HCT116 (cell line): ENCODE measurements around the gene MTA3. TPM values are rescaled to one million over a fixed set of nuclear protein-coding genes. Genes with fewer than 3 reads are reported as not detected.

Source experiments
- ATAC-seq: fragments of 200-7000 bp; cut with Tn5 transposase; 2 replicates; pipeline ENCODE4 v1.9.1; 2020; ENCODE audit warnings: mild to moderate bottlenecking, moderate library complexity
- BruUV-seq: library from RNA; stranded (reverse); fragments of 400-500 nt; replicated peaks from 2 replicates; lab custom pipeline; 2021; lab: Mats Ljungman, UMichigan
- CTCF ChIA-PET: fragments of 300-600 bp; sonication (Branson Sonifier 250); formaldehyde crosslinking; loops from one replicate; lab custom pipeline; 2021; ENCODE audit warnings: antibody characterized with exemption; lab: Charles Lee
- POLR2A ChIA-PET: fragments of 300-600, 350-600 bp; sonication (Branson Sonifier 250); formaldehyde crosslinking; loops from one replicate; lab custom pipeline; 2021; ENCODE audit warnings: antibody characterized with exemption; lab: Charles Lee
- RAD21 ChIA-PET, 2 experiments: fragments of 300-600 bp; sonication (Branson Sonifier 250); formaldehyde crosslinking; loops; one replicate each; lab custom pipeline; 2023; ENCODE audit warnings: low total read pairs in 2 of 2; ENCODE audit not compliant: uncharacterized antibody in 2 of 2, unreplicated experiment in 2 of 2, low non-redundant PET in 1 of 2; lab: Charles Lee
- DNase-seq: peaks from one replicate; pipeline ENCODE4 v3.0.0-alpha.2; 2010; ENCODE audit warnings: low read depth, low spot score
- H2AFZ ChIP-seq: fragments of 200-600 bp; shearing (Covaris generic), sonication (generic); 2 replicates; pipeline ENCODE4 v1.6.1; 2017; ENCODE audit warnings: low read depth, mixed run types, mixed read lengths, antibody characterized with exemption, low read length; ENCODE audit not compliant: poor library complexity, severe bottlenecking
- H3K27ac ChIP-seq: 2 replicates; pipeline ENCODE4 v1.5.1; 2012; ENCODE audit warnings: low read depth, low read length
- H3K27me3 ChIP-seq: fragments of 200-600 bp; sonication (generic); 2 replicates; pipeline ENCODE4 v1.6.1; 2016; ENCODE audit warnings: mixed run types, low read length, mixed read lengths; ENCODE audit not compliant: insufficient read depth
- H3K36me3 ChIP-seq, 2 experiments: fragments of 200-500 bp in 1 of 2; fragments of 200-600 bp in 1 of 2; sonication (Bioruptor generic) in 1 of 2; sonication (generic) in 1 of 2; 2 replicates each; pipeline versions ENCODE4 v1.5.1 to v1.6.1; 2014 to 2016; ENCODE audit warnings: low read length in 2 of 2, inconsistent platforms in 1 of 2, mixed read lengths in 1 of 2, mixed run types in 1 of 2; ENCODE audit not compliant: insufficient read depth in 2 of 2, control insufficient read depth in 1 of 2
- H3K4me1 ChIP-seq, 2 experiments: fragments of 200-600 bp in 1 of 2; sonication (generic) in 1 of 2; 2 replicates each; pipeline versions ENCODE4 v1.5.1 to v1.6.1; 2012 to 2017; ENCODE audit warnings: low read length in 2 of 2, inconsistent platforms in 1 of 2, mild to moderate bottlenecking in 1 of 2, mixed read lengths in 1 of 2, mixed run types in 1 of 2, moderate library complexity in 1 of 2; ENCODE audit not compliant: insufficient read depth in 2 of 2, control insufficient read depth in 1 of 2
- H3K4me2 ChIP-seq: fragments of 200-600 bp; sonication (generic); 2 replicates; pipeline ENCODE4 v1.6.1; 2017; ENCODE audit warnings: mixed run types, low read length, mixed read lengths
- H3K4me3 ChIP-seq, 2 experiments: fragments of 200-600 bp in 1 of 2; sonication (generic) in 1 of 2; replicated peaks in 1 of 2; 2 replicates each; pipeline ENCODE4 v1.5.1; 2011 to 2016; ENCODE audit warnings: low read length in 2 of 2, control low read depth in 1 of 2, low read depth in 1 of 2, mild to moderate bottlenecking in 1 of 2, mixed read lengths in 1 of 2, mixed run types in 1 of 2
- H3K79me2 ChIP-seq: fragments of 200-600 bp; sonication (generic); 2 replicates; pipeline ENCODE4 v1.6.1; 2017; ENCODE audit warnings: mild to moderate bottlenecking, mixed run types, low read length, moderate library complexity, mixed read lengths; ENCODE audit not compliant: insufficient read depth
- H3K9ac ChIP-seq: fragments of 200-600 bp; sonication (generic); 2 replicates; pipeline ENCODE4 v1.6.1; 2016; ENCODE audit warnings: low read length, mixed read lengths
- H3K9me2 ChIP-seq: fragments of 200-600 bp; sonication (generic), shearing (Covaris generic); 2 replicates; pipeline ENCODE4 v1.6.1; 2017; ENCODE audit warnings: mixed run types, mild to moderate bottlenecking, moderate library complexity; ENCODE audit not compliant: insufficient read depth
- H3K9me3 ChIP-seq, 2 experiments: fragments of 200-500 bp in 1 of 2; fragments of 200-600 bp in 1 of 2; sonication (Bioruptor generic) in 1 of 2; sonication (generic) in 1 of 2; 2 replicates each; pipeline ENCODE4 v1.6.1; 2014 to 2017; ENCODE audit warnings: low read length in 2 of 2, mixed read lengths in 2 of 2, inconsistent platforms in 1 of 2, low read depth in 1 of 2, mild to moderate bottlenecking in 1 of 2, mixed run types in 1 of 2, moderate library complexity in 1 of 2; ENCODE audit not compliant: control insufficient read depth in 1 of 2, insufficient read depth in 1 of 2
- H4K20me1 ChIP-seq: fragments of 200-600 bp; sonication (generic), shearing (Covaris generic); 2 replicates; pipeline ENCODE4 v1.6.1; 2017; ENCODE audit warnings: mixed run types, mild to moderate bottlenecking, moderate library complexity; ENCODE audit not compliant: insufficient read depth
- ATF3 ChIP-seq: IDR thresholded peaks from 2 replicates; pipeline ENCODE4 v1.6.1; 2012
- CBX3 ChIP-seq: IDR thresholded peaks from 2 replicates; pipeline ENCODE4 v1.6.1; 2012; ENCODE audit warnings: low read depth
- ELF1 ChIP-seq: IDR thresholded peaks from 2 replicates; pipeline ENCODE4 v1.6.1; 2012; ENCODE audit warnings: low read depth, borderline replicate concordance
- EZH2 ChIP-seq: fragments of 200-600 bp; sonication (generic); IDR thresholded peaks from 2 replicates; pipeline ENCODE4 v1.6.1; 2017; ENCODE audit warnings: antibody characterized with exemption, mixed run types
- FOSL1 ChIP-seq: IDR thresholded peaks from 2 replicates; pipeline ENCODE4 v1.6.1; 2012; ENCODE audit warnings: low read depth
- JUND ChIP-seq: IDR thresholded peaks from 2 replicates; pipeline ENCODE4 v1.6.1; 2012
- MAX ChIP-seq: IDR thresholded peaks from 2 replicates; pipeline ENCODE4 v1.6.1; 2012
- POLR2A ChIP-seq: IDR thresholded peaks from 2 replicates; pipeline ENCODE4 v1.7.0; 2011; ENCODE audit warnings: borderline replicate concordance; ENCODE audit not compliant: insufficient read depth, insufficient read length; ENCODE audit errors: extremely low read depth
- POLR2AphosphoS5 ChIP-seq: IDR thresholded peaks from 2 replicates; pipeline ENCODE4 v1.6.1; 2011; ENCODE audit warnings: mild to moderate bottlenecking, low read depth, low read length, moderate library complexity
- RAD21 ChIP-seq: IDR thresholded peaks from 2 replicates; pipeline ENCODE4 v1.6.1; 2012; ENCODE audit warnings: low read depth, mild to moderate bottlenecking
- SRF ChIP-seq: IDR thresholded peaks from 2 replicates; pipeline ENCODE4 v1.6.1; 2012; ENCODE audit warnings: low read depth
- TCF7L2 ChIP-seq: IDR thresholded peaks from 2 replicates; pipeline ENCODE4 v1.7.0; 2011; ENCODE audit warnings: borderline replicate concordance, inconsistent platforms; ENCODE audit not compliant: insufficient read depth, insufficient read length; ENCODE audit errors: extremely low read depth
- YY1 ChIP-seq: IDR thresholded peaks from 2 replicates; pipeline ENCODE4 v1.6.1; 2011; ENCODE audit warnings: low read length, low read depth, moderate library complexity, mild to moderate bottlenecking; ENCODE audit not compliant: insufficient replicate concordance; ENCODE audit errors: extremely low read depth
- ZBTB33 ChIP-seq: IDR thresholded peaks from 2 replicates; pipeline ENCODE4 v1.6.1; 2011; ENCODE audit warnings: mild to moderate bottlenecking, low read length, moderate library complexity; ENCODE audit not compliant: insufficient replicate concordance; ENCODE audit errors: extremely low read depth
- ZNF274 ChIP-seq: fragments of 200-500 bp; sonication (Bioruptor generic); IDR thresholded peaks from 2 replicates; pipeline ENCODE4 v1.6.1; 2014; ENCODE audit warnings: mild to moderate bottlenecking, low read depth, low read length, inconsistent platforms
- intact Hi-C: fragments of 100-400 bp; cut with micrococcal nuclease; formaldehyde crosslinking; loops from 2 replicates; pipeline ENCODE4 v1.10.0; 2022
- total RNA-seq: library from RNA; stranded (reverse); gene quantifications from one replicate; pipeline ENCODE4 v1.2.1, GENCODE V29; 2021; ENCODE audit not compliant: unreplicated experiment

MTA3 gene
- total RNA-seq, 1 experiment from 2014 or later: 46.3 TPM

- no peak overlapping the region for H3K9ac ChIP-seq
- DNase-seq (no peak), ATAC-seq (no peak)
- TF ChIP-seq CBX3 (no peak), FOSL1 (no peak), ZBTB33 (no peak), SRF (no peak), ELF1 (no peak), EZH2 (no peak), MAX (no peak), JUND (no peak), RAD21 (no peak), ATF3 (no peak), POLR2AphosphoS5 (no peak), ZNF274 (no peak), POLR2A (no peak), YY1 (no peak), TCF7L2 (no peak)
- H3K27ac ChIP-seq: no peak overlapping the region
- H3K79me2 ChIP-seq: peaks cover 13% of the 10 kb centered on the region
- no peak overlapping the region for H2AFZ ChIP-seq
- BruUV-seq: no TSS peak
- peaks cover 6 to 7% of the 10 kb centered on the region in 2 experiments; a peak in 2 of 4 replicates for H3K36me3 ChIP-seq
- RAD21 ChIA-PET: no interaction called here
- POLR2A ChIA-PET: no interaction called here
- peaks cover 5 to 11% of the 10 kb centered on the region in 2 experiments; a peak in 3 of 4 replicates for H3K4me1 ChIP-seq
- H4K20me1 ChIP-seq: no peaks in the 10 kb centered on the region
- no peaks in the 10 kb centered on the region for H3K27me3 ChIP-seq
- H3K9me2 ChIP-seq: no peaks in the 10 kb centered on the region
- no peak overlapping the region for H3K4me2 ChIP-seq
- CTCF ChIA-PET: no interaction called here
- no peaks in the 10 kb centered on the region for H3K9me3 ChIP-seq
- H3K4me3 ChIP-seq: no peak overlapping the region
- intact Hi-C loops: no loop called here
These were observed 4.8 kb downstream of the MTA3 start for GRCh38 chr2:42573256-42573655.
